B cell (primary cell): ENCODE data around the gene NPR2. TPM values are rescaled to one million over a fixed set of nuclear protein-coding genes. Genes with fewer than 3 reads are reported as not detected.
A peak's percentile ranks its signal among the peaks of the same experiment; 100 is the strongest.

Source experiments
- ATAC-seq: fragments of 200-7000 bp; cut with Tn5 transposase; one replicate; pipeline ENCODE4 v1.10.0; 2021; ENCODE audit warnings: low read depth, mild to moderate bottlenecking, moderate number of reproducible peaks, moderate library complexity
- CTCF ChIA-PET: fragments of 350-600 bp; sonication (Branson Sonifier 250); formaldehyde crosslinking; loops from one replicate; lab custom pipeline; 2021; ENCODE audit warnings: antibody characterized with exemption, inconsistent platforms; lab: Charles Lee
- POLR2A ChIA-PET: fragments of 350-600 bp; sonication (Branson Sonifier 250); formaldehyde crosslinking; loops from one replicate; lab custom pipeline; 2021; ENCODE audit warnings: antibody characterized with exemption; lab: Charles Lee
- DNase-seq: peaks from one replicate; pipeline ENCODE4 v3.0.0; 2013
- H2AFZ ChIP-seq: 2 replicates; pipeline ENCODE4 v1.6.1; 2012; ENCODE audit warnings: mild to moderate bottlenecking, low read depth, low read length; ENCODE audit not compliant: insufficient read depth, poor library complexity, severe bottlenecking
- H3K27ac ChIP-seq, 2 donors: 1 replicate in 1 of 2; 2 replicates in 1 of 2; pipeline ENCODE4 v1.5.1; 2012 to 2013; ENCODE audit warnings: low read length in 2 of 2, mild to moderate bottlenecking in 2 of 2, moderate library complexity in 1 of 2
- H3K27me3 ChIP-seq, 4 experiments: fragments of 200-600 bp in 1 of 4; sonication (generic) in 1 of 4; replicated peaks in 1 of 4; 1 replicate in 2 of 4; 2 replicates in 2 of 4; pipeline versions ENCODE4 v1.6.1 to v1.7.0; 2013 to 2016; ENCODE audit warnings: low read length in 3 of 4, mild to moderate bottlenecking in 2 of 4, mixed read lengths in 1 of 4, moderate library complexity in 1 of 4; ENCODE audit not compliant: insufficient read depth in 4 of 4, control insufficient read depth in 3 of 4; ENCODE audit errors: control extremely low read depth in 1 of 4
- H3K36me3 ChIP-seq, 2 experiments: replicated peaks in 1 of 2; 1 replicate in 1 of 2; 2 replicates in 1 of 2; pipeline versions ENCODE4 v1.6.1 to v1.7.1; 2013; ENCODE audit warnings: low read length in 1 of 2; ENCODE audit not compliant: insufficient read depth in 2 of 2, control insufficient read depth in 1 of 2; ENCODE audit errors: control extremely low read depth in 1 of 2, extremely low read depth in 1 of 2
- H3K4me1 ChIP-seq, 2 donors: fragments of 200-600 bp in 1 of 2; sonication (generic) in 1 of 2; 1 replicate in 1 of 2; 2 replicates in 1 of 2; pipeline versions ENCODE4 v1.5.1 to v1.6.1; 2013 to 2017; ENCODE audit warnings: low read length in 2 of 2; ENCODE audit not compliant: control insufficient read depth in 2 of 2, insufficient read depth in 2 of 2
- H3K4me2 ChIP-seq: replicated peaks from 2 replicates; pipeline ENCODE3; 2012; ENCODE audit warnings: mild to moderate bottlenecking, low read depth, low read length; ENCODE audit not compliant: poor library complexity, severe bottlenecking
- H3K4me3 ChIP-seq, 5 experiments: fragments of 200-600 bp in 1 of 5; sonication (generic) in 1 of 5; 1 replicate in 3 of 5; 2 replicates in 2 of 5; pipeline versions ENCODE4 v1.5.1 to v1.7.0; 2011 to 2016; ENCODE audit warnings: low read length in 4 of 5, mild to moderate bottlenecking in 4 of 5, low read depth in 2 of 5, control low read depth in 1 of 5, moderate library complexity in 1 of 5; ENCODE audit not compliant: insufficient read depth in 1 of 5; ENCODE audit errors: control extremely low read depth in 1 of 5, extremely low read depth in 1 of 5
- H3K79me2 ChIP-seq: fragments of 200-600 bp; sonication (generic); one replicate; pipeline ENCODE4 v1.6.0; 2016; ENCODE audit warnings: low read length; ENCODE audit not compliant: control insufficient read depth, insufficient read depth
- H3K9ac ChIP-seq: fragments of 200-600 bp; sonication (generic); 2 replicates; pipeline ENCODE4 v1.6.1; 2017; ENCODE audit warnings: mild to moderate bottlenecking, low read length, moderate library complexity
- H3K9me3 ChIP-seq, 3 donors: one replicate each; pipeline versions ENCODE4 v1.6.1 to v1.7.1; 2013; ENCODE audit warnings: low read length in 2 of 3; ENCODE audit not compliant: control insufficient read depth in 2 of 3, insufficient read depth in 1 of 3; ENCODE audit errors: control extremely low read depth in 1 of 3
- H4K20me1 ChIP-seq: 2 replicates; pipeline ENCODE4 v1.6.0; 2012; ENCODE audit warnings: mild to moderate bottlenecking, low read length; ENCODE audit not compliant: insufficient read depth, control insufficient read depth, poor library complexity, severe bottlenecking
- H3K27ac Mint-ChIP-seq: one replicate; pipeline ENCODE4 v1.8.0; 2021; ENCODE audit warnings: mixed read lengths
- H3K27me3 Mint-ChIP-seq: one replicate; pipeline ENCODE4 v1.8.0; 2021; ENCODE audit warnings: mixed read lengths
- H3K4me1 Mint-ChIP-seq: one replicate; pipeline ENCODE4 v1.8.0; 2021; ENCODE audit warnings: mixed read lengths
- H3K4me3 Mint-ChIP-seq: one replicate; pipeline ENCODE4 v1.8.0; 2021; ENCODE audit warnings: mixed read lengths
- H3K9me3 Mint-ChIP-seq: one replicate; pipeline ENCODE4 v1.8.0; 2022; ENCODE audit warnings: mixed read lengths; ENCODE audit not compliant: insufficient read depth
- CTCF ChIP-seq: fragments of 200-600 bp; IDR thresholded peaks from one replicate; pipeline ENCODE4 v1.8.0; 2022; ENCODE audit warnings: antibody characterized with exemption, mild to moderate bottlenecking
- EZH2 ChIP-seq: IDR thresholded peaks from 2 replicates; pipeline ENCODE4 v1.6.1; 2012; ENCODE audit warnings: borderline replicate concordance, low read depth, mild to moderate bottlenecking, moderate library complexity, low read length; ENCODE audit not compliant: insufficient read depth, poor library complexity, severe bottlenecking
- WGBS: methylation state at CpG from one replicate; pipeline ENCODE4 v1.1.5; 2013; ENCODE audit warnings: missing lambda C conversion rate; ENCODE audit not compliant: insufficient coverage; 5-methylcytosine and 5-hydroxymethylcytosine counted together
- intact Hi-C: fragments of 100-400 bp; cut with micrococcal nuclease; formaldehyde crosslinking; loops from one replicate; pipeline ENCODE4 v1.10.0; 2022
- polyA plus RNA-seq: library from polyadenylated mRNA; depleted of rRNA; stranded (reverse); fragments of >200 nt; gene quantifications from 2 replicates; pipeline ENCODE4 v1.2.3, GENCODE V29; 2012
- total RNA-seq, 2 donors: library from RNA; stranded (reverse); fragments of 120-200 nt in 1 of 2; gene quantifications; 1 replicate in 1 of 2; 2 replicates in 1 of 2; pipeline versions ENCODE4 v1.2.3 to v1.2.4, GENCODE V29; 2013 to 2022

The NPR2 gene
- total and polyA plus RNA-seq, 2 donors (not counting 1 experiment from before 2014, with no cell fraction given): 7.6 to 8.0 TPM

GRCh38 chr9:35841645-35841900, 50.2 kb downstream of the NPR2 start:
- H3K9me3 ChIP-seq: no peaks in the 10 kb centered on the region
- ATAC-seq: no peak
- Mint-ChIP-seq H3K27ac (no peak overlapping the region), H3K27me3 (no peaks in the 10 kb centered on the region), H3K9me3 (no peaks in the 10 kb centered on the region), H3K4me1 (peaks cover 53% of the 10 kb centered on the region), H3K4me3 (no peak overlapping the region)
- POLR2A ChIA-PET: no interaction called here
- H3K4me1 ChIP-seq: peaks cover 51 to 59% of the 10 kb centered on the region in 2 donors
- intact Hi-C loops: no loop called here
- 100% methylated on average over 2 of the region's 5 CpGs for WGBS
- no peak overlapping the region for H3K27ac ChIP-seq
- H3K36me3 ChIP-seq: no peaks in the 10 kb centered on the region
- no peaks in the 10 kb centered on the region for H4K20me1 ChIP-seq
- no peaks in the 10 kb centered on the region for H3K27me3 ChIP-seq
- H3K9ac ChIP-seq: no peak overlapping the region
- no peak overlapping the region for H2AFZ ChIP-seq
- no peak for TF ChIP-seq CTCF
- TF ChIP-seq EZH2: no peak
- CTCF ChIA-PET: interaction anchor here (0.7 to 1.4 kb wide), 4 partner anchors 15 to 172 kb away, joined by 3 to 10 read pairs (median 4); no protein-coding TSS in a partner anchor
- no peak overlapping the region for H3K4me2 ChIP-seq
- H3K79me2 ChIP-seq: peaks cover 3% of the 10 kb centered on the region
- H3K4me3 ChIP-seq: no peak overlapping the region
- no peak for DNase-seq

GRCh38 chr9:35842020-35842745, 50.8 kb downstream of the NPR2 start:
- peaks cover 57 to 65% of the 10 kb centered on the region in 2 donors for H3K4me1 ChIP-seq

More at GRCh38 chr9:35842020-35842745, 50.8 kb downstream of the NPR2 start:
- CTCF ChIA-PET: interaction anchor here (0.7 to 1.4 kb wide), 3 partner anchors 15 to 173 kb away, joined by 3 to 10 read pairs (median 6); no protein-coding TSS in a partner anchor
- H3K9ac ChIP-seq: no peak overlapping the region
- H4K20me1 ChIP-seq: no peaks in the 10 kb centered on the region
- 96% methylated on average over 14 of the region's 17 CpGs for WGBS
- H3K4me3 ChIP-seq: no peak overlapping the region
- H3K9me3 ChIP-seq: no peaks in the 10 kb centered on the region
- no peak overlapping the region for H3K27ac ChIP-seq
- H3K27me3 Mint-ChIP-seq: no peaks in the 10 kb centered on the region
- H3K27me3 ChIP-seq: no peaks in the 10 kb centered on the region
- POLR2A ChIA-PET: no interaction called here
- no peak overlapping the region for H3K4me3 Mint-ChIP-seq
- H3K36me3 ChIP-seq: no peaks in the 10 kb centered on the region
- TF ChIP-seq EZH2 (no peak), CTCF (no peak)
- H2AFZ ChIP-seq: no peak overlapping the region
- peaks cover 3% of the 10 kb centered on the region for H3K79me2 ChIP-seq
- intact Hi-C loops: no loop called here
- no peak overlapping the region for H3K27ac Mint-ChIP-seq
- H3K4me2 ChIP-seq: peak overlapping the region; percentile 35
- H3K9me3 Mint-ChIP-seq: no peaks in the 10 kb centered on the region
- ATAC-seq (no peak), DNase-seq (no peak)
- H3K4me1 Mint-ChIP-seq: peaks cover 59% of the 10 kb centered on the region
